GM12872 (cell line): Measurements from ENCODE around the gene KRT79.

Experiments used
- CTCF ChIP-seq: IDR thresholded peaks from 3 replicates; pipeline ENCODE4 v1.5.1; 2011; ENCODE audit warnings: low read depth, mild to moderate bottlenecking, low read length, moderate library complexity; ENCODE audit not compliant: insufficient read depth

The KRT79 gene

GRCh38 chr12:52822771-52823510 is 11.2 kb downstream of the KRT79 start:
- TF ChIP-seq CTCF = no peak

- no peak for TF ChIP-seq CTCF
These were observed 12.1 kb downstream of the KRT79 start for GRCh38 chr12:52821826-52822660.

- no peak for TF ChIP-seq CTCF
These were observed 12.9 kb downstream of the KRT79 start for GRCh38 chr12:52821071-52821730.

GRCh38 chr12:52820521-52820920 is 13.6 kb downstream of the KRT79 start:
- no peak for TF ChIP-seq CTCF

GRCh38 chr12:52819731-52820510 is 14.2 kb downstream of the KRT79 start:
- no peak for TF ChIP-seq CTCF

GRCh38 chr12:52818887-52819420 is 15.2 kb downstream of the KRT79 start:
- TF ChIP-seq CTCF = no peak

- no peak for TF ChIP-seq CTCF
These were observed 15.7 kb downstream of the KRT79 start for GRCh38 chr12:52818388-52818787.
